GM12872 (cell line): Measurements from ENCODE around the gene DPYSL5.

Source experiments
- CTCF ChIP-seq: IDR thresholded peaks from 3 replicates; pipeline ENCODE4 v1.5.1; 2011; ENCODE audit warnings: low read depth, mild to moderate bottlenecking, low read length, moderate library complexity; ENCODE audit not compliant: insufficient read depth

Gene DPYSL5

GRCh38 chr2:26942543-26943295 lies 94.8 kb downstream of the DPYSL5 start:
- peak; percentile 84 for TF ChIP-seq CTCF

- no peak for TF ChIP-seq CTCF
Observed at GRCh38 chr2:26945991-26946750, 98.2 kb downstream of the DPYSL5 start.

- TF ChIP-seq CTCF, result no peak
Observed at GRCh38 chr2:26946841-26947784, 99.2 kb downstream of the DPYSL5 start.

- no peak for TF ChIP-seq CTCF
Observed at GRCh38 chr2:26948800-26949199, 100.9 kb downstream of the DPYSL5 start.

- no peak for TF ChIP-seq CTCF
Observed at GRCh38 chr2:26950246-26950645, 102.3 kb downstream of the DPYSL5 start.

GRCh38 chr2:26951236-26951635 lies 103.3 kb downstream of the DPYSL5 start:
- no peak for TF ChIP-seq CTCF

- no peak for TF ChIP-seq CTCF
Observed at GRCh38 chr2:26952374-26952773, 104.4 kb downstream of the DPYSL5 start.
